Activated T-helper 1 cell treated with Interleukin-2 at 50 U/mL for 16 hours (primary cell): ENCODE results near the gene DENND10.
"Not testable (repeated sequence)": the region's sequence is repeated elsewhere in the genome, so short reads cannot be mapped to it uniquely, and the experiment has no call there.

Experiments used
- DNase-seq: peaks from one replicate; pipeline ENCODE4 v3.0.0-alpha.2; 2020; ENCODE audit warnings: low read depth

Gene DENND10

GRCh38 chr10:119098576-119098975, 5.3 kb upstream of the DENND10 start:
- no peak for DNase-seq

DNA sequence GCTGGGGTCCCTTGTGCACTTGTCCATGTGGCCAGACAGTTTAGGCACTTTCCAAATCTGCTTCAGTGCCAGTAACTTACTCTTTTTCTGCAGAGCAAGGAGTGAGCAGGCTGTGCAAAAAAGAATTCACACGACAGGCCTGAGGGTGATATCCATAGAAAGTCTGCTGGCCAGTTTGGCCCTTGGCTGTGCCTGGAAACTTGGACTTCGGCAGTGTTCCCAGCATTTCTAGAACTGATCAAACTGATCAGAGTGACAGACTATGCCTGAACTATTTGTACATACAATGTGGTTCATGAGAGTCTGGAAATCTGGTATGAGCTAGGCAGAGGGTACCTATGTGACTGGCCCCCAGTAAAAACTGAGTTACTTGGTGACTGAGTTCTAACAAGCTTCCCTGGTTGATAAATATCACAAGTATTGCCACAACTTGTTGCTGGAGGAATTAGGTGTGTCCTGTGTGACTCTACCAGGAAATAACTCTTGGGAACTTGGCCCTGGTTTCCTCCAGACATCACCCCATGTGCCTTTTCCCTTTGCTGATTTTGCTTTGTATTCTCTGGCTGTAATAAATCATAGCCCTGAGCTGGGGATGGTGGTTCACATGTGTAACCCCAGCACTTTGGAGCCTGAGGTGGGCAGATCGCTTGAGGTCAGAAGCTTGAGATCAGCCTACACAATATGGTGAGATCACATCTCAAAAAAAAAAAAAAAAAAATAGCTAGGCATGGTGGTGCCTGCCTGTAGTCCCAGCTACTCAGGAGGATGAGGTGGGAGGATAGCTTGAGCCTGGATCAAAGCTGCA, 3.3 kb upstream of the DENND10 start:
- no peak for DNase-seq

- no peak for DNase-seq
Observed at GRCh38 chr10:119101366-119102098, 2.4 kb upstream of the DENND10 start.

- DNase-seq = no peak
Observed at GRCh38 chr10:119103241-119103902, 541 bp upstream of the DENND10 start.

DNA sequence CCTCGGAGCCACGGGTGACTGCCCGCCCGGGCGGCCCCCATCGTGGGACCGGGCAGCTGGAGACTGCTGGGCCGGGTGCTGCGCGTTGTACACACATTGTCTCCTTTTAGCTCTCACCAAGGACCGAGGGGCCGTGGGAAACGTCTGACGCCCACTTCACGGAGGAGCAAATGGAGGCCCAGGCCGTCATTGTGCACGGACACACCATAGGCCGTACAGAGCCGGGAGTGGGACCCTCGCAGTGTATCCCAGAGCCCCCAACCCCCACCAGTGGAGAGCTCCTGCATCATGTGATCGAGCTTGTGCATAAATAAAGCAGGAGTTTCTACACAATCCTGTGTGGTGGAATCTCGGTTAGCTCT, 722 bp downstream of the DENND10 start:
- DNase-seq = no peak

DNA sequence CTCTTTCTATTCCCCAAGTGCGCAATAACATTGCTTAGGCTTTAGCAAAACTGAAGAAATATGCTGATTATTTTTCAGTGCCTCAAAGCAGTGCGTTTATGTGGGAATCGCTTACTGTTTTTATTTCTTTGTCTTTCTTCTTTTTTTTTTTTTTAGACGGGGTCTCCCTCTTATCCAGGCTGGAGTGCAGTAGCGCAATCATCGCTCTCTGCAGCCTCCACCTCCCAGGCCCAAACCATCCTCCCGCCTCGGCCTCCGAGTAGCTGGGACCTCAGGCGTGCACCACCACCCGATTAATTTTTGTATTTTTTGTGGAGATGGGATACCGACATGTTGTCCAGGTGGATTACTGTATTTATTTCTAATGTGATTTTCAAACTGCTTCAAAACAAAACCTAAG, 1.2 kb downstream of the DENND10 start:
- no peak for DNase-seq

GRCh38 chr10:119105899-119106298, 2.0 kb downstream of the DENND10 start:
- DNase-seq = not testable (repeated sequence)

GRCh38 chr10:119107106-119107505, 3.2 kb downstream of the DENND10 start:
- not testable (repeated sequence) for DNase-seq

DNA sequence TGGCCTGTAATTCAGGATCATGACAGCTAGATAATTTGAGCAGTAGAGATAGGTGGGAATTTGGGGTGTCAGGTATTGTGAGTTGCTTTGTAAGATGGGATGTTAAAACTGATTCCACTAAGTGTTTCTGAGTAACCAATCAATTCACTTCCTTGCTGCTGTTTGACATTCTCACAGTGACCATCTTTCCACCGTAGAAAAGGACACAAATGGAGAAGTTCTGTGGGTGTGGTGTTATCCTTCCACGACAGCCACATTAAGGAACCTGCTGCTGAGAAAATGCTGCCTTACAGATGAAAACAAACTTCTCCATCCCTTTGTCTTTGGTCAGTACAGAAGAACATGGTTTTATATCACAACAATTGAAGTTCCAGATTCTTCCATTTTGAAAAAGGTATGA, 3.9 kb downstream of the DENND10 start:
- not testable (repeated sequence) for DNase-seq

GRCh38 chr10:119112056-119112455, 8.1 kb downstream of the DENND10 start:
- DNase-seq = no peak

- no peak for DNase-seq
Observed at GRCh38 chr10:119113751-119114732, 10.1 kb downstream of the DENND10 start.

- no peak for DNase-seq
Observed at GRCh38 chr10:119115926-119116325, 12.0 kb downstream of the DENND10 start.

GRCh38 chr10:119116326-119116951, 12.5 kb downstream of the DENND10 start:
- no peak for DNase-seq

- DNase-seq = no peak
Observed at GRCh38 chr10:119118231-119118630, 14.3 kb downstream of the DENND10 start.

DNA sequence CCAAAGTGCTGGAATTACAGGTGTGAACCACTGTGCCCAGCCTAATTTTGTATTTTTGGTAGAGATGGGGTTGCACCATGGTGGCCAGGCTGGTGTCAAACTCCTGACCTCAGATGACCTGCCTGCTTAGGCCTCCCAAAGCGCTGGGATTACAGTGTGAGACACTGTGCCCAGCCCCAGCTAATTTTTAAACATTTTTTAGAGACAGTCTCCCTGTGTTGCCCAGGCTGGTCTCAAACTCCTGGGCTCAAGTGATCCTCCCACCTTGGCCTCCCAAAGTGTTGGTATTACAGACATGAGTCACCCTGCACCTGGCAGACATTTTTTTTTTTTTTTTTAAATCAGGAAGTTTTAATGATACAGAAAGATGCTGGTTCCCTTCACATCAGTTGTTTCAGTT, 15.5 kb downstream of the DENND10 start:
- DNase-seq = no peak

DNA sequence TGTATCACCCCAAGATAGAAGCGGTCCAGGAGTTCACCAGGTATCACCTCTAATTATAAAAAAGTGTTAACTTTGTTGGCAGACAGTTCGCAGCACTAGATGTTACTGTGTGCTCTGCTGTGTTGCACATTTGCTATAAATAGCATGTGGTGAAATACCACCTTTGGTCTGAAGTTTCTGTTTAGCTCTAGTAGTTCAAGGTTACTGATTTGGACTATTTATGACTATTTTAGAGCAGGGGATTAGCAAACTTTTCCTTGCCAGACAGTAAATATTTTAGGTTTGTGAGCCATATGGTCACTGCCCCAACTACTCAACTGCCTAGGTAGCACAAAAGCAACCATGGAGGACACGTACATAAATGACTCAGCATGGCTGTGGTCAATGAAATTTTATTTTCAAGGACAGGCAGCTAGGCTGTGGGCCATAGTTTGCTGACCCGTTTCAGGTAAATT, 16.5 kb downstream of the DENND10 start:
- DNase-seq = no peak

- DNase-seq = no peak
Observed at GRCh38 chr10:119120875-119121274, 17.0 kb downstream of the DENND10 start.

DNA sequence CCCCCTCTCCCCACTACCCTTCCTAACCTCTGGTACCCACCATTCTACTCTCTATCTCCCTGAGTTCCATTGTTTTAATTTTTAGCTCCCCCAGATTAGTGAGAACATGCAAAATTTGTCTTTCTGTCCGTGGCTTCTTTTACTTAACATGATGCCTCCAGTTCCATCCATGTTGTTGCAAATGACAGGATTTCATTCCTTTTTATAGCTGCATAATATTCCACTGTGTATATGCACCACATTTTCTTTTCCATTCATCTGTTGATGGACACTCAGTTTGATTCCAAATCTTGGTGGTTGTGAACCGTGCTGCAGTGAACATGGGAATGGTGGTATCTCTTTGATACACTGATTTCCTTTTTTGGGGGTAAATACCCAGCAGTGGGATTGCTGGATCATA, 22.0 kb downstream of the DENND10 start:
- no peak for DNase-seq

- no peak for DNase-seq
Observed at GRCh38 chr10:119129721-119130120, 25.8 kb downstream of the DENND10 start.

GRCh38 chr10:119131512-119132240, 27.8 kb downstream of the DENND10 start:
- no peak for DNase-seq
